ENCODE measurements around the gene KIAA0040. TPM values are rescaled to one million over a fixed set of nuclear protein-coding genes. Genes with fewer than 3 reads are reported as not detected.

Gene KIAA0040
- total RNA-seq, 1 donor from 2014 or later, result 44.8 TPM

DNA sequence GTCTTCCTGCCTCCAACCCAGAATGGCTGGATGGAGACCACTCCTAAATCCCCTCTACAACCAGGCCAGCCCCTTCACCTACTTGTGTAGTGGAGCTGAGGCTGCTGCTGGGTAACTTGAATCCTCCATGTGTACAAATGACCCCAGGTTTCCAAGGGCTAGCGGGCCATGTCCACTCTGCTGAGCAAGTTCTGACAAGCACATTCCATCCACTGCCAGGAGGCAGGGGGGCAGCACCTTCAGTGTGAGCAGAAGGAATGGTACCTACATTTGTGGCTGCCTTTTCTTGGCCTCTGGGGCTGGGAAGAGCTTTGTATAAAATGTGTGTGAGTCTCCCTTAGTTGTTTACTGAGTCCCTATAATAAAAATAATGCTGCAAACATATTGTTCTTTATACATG, 14.5 kb downstream of the KIAA0040 start:
- Histone ChIP-seq H3K36me3 (peaks cover 29% of the 10 kb centered on the region), H3K4me3 (no peak overlapping the region), H3K9me3 (no peaks in the 10 kb centered on the region), H3K4me1 (peaks cover 45% of the 10 kb centered on the region), H3K27me3 (no peaks in the 10 kb centered on the region), H3K27ac (no peak overlapping the region)
- intact Hi-C loops (cut with DNase I), result no loop called here
- peak; percentile 41 for ATAC-seq
- DNase-seq, result no peak
- TF ChIP-seq, protein P1, sequence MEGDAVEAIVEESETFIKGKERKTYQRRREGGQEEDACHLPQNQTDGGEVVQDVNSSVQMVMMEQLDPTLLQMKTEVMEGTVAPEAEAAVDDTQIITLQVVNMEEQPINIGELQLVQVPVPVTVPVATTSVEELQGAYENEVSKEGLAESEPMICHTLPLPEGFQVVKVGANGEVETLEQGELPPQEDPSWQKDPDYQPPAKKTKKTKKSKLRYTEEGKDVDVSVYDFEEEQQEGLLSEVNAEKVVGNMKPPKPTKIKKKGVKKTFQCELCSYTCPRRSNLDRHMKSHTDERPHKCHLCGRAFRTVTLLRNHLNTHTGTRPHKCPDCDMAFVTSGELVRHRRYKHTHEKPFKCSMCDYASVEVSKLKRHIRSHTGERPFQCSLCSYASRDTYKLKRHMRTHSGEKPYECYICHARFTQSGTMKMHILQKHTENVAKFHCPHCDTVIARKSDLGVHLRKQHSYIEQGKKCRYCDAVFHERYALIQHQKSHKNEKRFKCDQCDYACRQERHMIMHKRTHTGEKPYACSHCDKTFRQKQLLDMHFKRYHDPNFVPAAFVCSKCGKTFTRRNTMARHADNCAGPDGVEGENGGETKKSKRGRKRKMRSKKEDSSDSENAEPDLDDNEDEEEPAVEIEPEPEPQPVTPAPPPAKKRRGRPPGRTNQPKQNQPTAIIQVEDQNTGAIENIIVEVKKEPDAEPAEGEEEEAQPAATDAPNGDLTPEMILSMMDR (IDR thresholded peaks at IDR 0.05), result no peak

DNA sequence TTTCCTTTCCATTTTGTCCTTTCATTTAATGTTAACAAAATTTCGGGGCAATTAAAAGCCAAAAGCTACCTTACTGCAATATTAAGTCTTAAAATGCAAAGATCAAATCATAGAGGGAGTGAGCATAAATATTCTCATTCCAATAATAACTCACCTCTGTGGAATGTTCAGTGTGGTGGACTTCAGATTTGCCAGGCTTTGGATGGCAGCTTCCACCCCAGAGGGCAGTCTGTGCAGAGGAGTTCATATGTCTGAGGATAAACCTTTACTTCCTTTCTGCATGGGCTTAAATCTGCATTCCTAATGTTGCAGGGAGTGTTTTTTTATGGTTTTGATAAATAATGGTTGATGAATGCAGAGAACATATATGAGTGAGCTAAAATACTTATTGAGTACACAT, 16.3 kb downstream of the KIAA0040 start:
- DNase-seq (no peak), ATAC-seq (no peak)
- intact Hi-C loops (cut with DNase I), result no loop called here
- Histone ChIP-seq H3K4me1 (peaks cover 43% of the 10 kb centered on the region), H3K27ac (no peak overlapping the region), H3K36me3 (peaks cover 35% of the 10 kb centered on the region), H3K4me3 (no peak overlapping the region), H3K27me3 (no peaks in the 10 kb centered on the region), H3K9me3 (no peaks in the 10 kb centered on the region)
- TF ChIP-seq, protein P1 (IDR thresholded peaks at IDR 0.05), result no peak

DNA sequence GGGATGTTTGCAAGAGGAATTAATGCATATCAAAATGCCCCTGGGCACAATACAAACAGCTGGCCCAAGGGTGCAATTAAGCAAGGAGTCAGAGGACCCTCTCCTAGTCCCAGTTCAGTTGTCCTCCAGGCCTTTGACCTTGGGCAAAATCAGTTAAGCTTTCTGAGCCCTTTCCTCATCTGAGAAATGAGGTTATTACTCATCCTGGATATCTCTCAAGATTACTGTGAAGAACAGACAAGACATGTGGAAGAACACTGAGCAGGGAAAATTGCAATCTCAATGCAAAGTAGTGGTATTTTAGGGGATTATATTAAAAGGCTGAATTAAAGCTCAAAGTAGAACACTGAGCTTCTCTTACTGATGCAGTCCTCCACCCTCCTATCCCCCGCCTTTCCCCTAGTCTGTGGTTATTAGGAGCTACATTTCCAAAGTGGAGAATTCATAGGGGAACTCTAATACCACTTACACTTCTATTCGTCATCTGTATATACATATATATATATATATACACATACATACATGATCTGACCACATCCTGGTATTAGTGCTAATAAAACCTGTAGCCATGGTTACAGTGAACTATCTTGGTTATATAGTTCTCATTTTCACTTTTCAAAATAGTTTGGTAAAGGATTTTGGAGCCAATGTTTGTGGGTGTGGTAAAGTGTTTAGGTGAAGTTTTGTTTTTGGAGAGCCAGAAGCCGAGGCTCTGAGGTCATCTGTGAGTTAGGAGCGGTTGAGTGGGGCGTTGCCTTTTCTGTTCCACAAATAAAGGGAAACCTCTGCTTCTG, 18.1 kb downstream of the KIAA0040 start:
- ATAC-seq (no peak), DNase-seq (no peak)
- Histone ChIP-seq H3K36me3 (peaks cover 38% of the 10 kb centered on the region), H3K4me1 (peaks cover 36% of the 10 kb centered on the region), H3K9me3 (no peaks in the 10 kb centered on the region), H3K4me3 (no peak overlapping the region), H3K27me3 (no peaks in the 10 kb centered on the region), H3K27ac (peak overlapping the region; percentile 1)
- intact Hi-C loops (cut with DNase I), result no loop called here
- TF ChIP-seq, protein P1 (IDR thresholded peaks at IDR 0.05), result no peak

DNA sequence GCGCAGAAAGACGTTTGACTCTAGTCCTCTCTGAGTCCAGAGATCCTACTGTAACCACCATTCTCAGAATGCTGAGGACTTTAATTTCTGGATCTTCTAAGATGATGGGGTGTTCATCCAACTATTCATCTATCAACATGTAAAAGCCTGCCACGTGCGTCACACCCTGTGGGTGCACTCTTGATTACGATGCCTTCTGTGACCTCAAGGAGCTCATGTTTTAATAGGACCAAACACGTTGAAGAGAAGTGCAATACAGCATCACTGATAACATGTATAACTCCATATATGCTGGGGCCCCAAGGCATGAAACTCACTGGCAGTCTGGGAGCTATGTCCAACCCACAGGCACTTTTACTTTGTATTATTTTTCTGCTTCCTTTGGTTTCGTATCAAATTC, 19.0 kb downstream of the KIAA0040 start:
- DNase-seq (no peak), ATAC-seq (no peak)
- H3K4me3 ChIP-seq, result no peak overlapping the region
- no peaks in the 10 kb centered on the region for H3K27me3 ChIP-seq
- TF ChIP-seq, protein P1 (IDR thresholded peaks at IDR 0.05), result no peak
- intact Hi-C loops (cut with DNase I), result no loop called here
- H3K27ac ChIP-seq, result no peak overlapping the region
- no peaks in the 10 kb centered on the region for H3K9me3 ChIP-seq
- peaks cover 38% of the 10 kb centered on the region for H3K36me3 ChIP-seq
- H3K4me1 ChIP-seq, result peaks cover 33% of the 10 kb centered on the region

DNA sequence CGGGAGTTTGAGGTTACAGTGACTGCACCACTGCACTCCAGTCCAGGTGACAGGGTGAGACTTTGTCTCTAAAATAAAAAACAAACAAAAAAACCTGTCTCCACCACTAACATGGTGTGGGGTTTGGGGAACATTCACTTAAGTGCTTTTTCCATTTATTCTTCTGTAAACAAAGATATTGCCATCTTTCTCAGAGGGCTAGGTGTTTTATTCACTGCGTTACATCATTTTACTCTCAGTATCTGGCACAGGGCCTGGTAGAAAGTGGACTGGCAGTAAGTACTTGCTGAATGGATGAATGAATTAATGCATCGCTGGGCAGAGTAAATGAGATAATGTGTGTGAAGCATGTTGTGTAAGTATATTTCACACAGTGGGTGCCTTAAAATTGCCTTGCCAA, 20.1 kb downstream of the KIAA0040 start:
- ATAC-seq (no peak), DNase-seq (no peak)
- no peaks in the 10 kb centered on the region for H3K27me3 ChIP-seq
- intact Hi-C loops (cut with DNase I), result no loop called here
- H3K4me3 ChIP-seq, result no peak overlapping the region
- no peaks in the 10 kb centered on the region for H3K9me3 ChIP-seq
- TF ChIP-seq, protein P1 (IDR thresholded peaks at IDR 0.05), result no peak
- no peak overlapping the region for H3K27ac ChIP-seq
- H3K36me3 ChIP-seq, result peaks cover 32% of the 10 kb centered on the region
- peaks cover 26% of the 10 kb centered on the region for H3K4me1 ChIP-seq
